Neural cell (in vitro differentiated cells): Measurements from ENCODE around the gene PPP1R27. TPM values are rescaled to one million over a fixed set of nuclear protein-coding genes. Genes with fewer than 3 reads are reported as not detected.

Experiments used
- H2AFZ ChIP-seq: fragments of 200-600, 300-800 bp; sonication (generic), shearing (Covaris generic); 2 replicates; pipeline ENCODE4 v1.6.0; 2014; ENCODE audit warnings: low read depth, mild to moderate bottlenecking, antibody characterized with exemption, low read length, moderate library complexity
- H3F3A ChIP-seq: fragments of 200-600 bp; shearing (Covaris generic); 2 replicates; pipeline ENCODE4 v1.6.1; 2016; ENCODE audit warnings: mild to moderate bottlenecking, moderate library complexity, mixed read lengths, antibody characterized with exemption, low read length; ENCODE audit not compliant: insufficient read depth, poor library complexity, severe bottlenecking
- H3K27ac ChIP-seq: fragments of 200-600, 300-800 bp; sonication (generic), shearing (Covaris generic); 2 replicates; pipeline ENCODE4 v1.5.1; 2014; ENCODE audit warnings: mild to moderate bottlenecking, low read length, moderate library complexity
- H3K27me3 ChIP-seq: fragments of 300-800, 200-600 bp; sonication (generic), shearing (Covaris generic); 2 replicates; pipeline ENCODE4 v1.6.0; 2014; ENCODE audit warnings: mild to moderate bottlenecking, low read depth, low read length, moderate library complexity; ENCODE audit not compliant: insufficient read depth
- H3K36me3 ChIP-seq: fragments of 300-800, 200-600 bp; sonication (generic), shearing (Covaris generic); 2 replicates; pipeline ENCODE4 v1.5.1; 2014; ENCODE audit warnings: mild to moderate bottlenecking, antibody characterized with exemption, low read length, moderate library complexity; ENCODE audit not compliant: insufficient read depth
- H3K4me2 ChIP-seq: fragments of 300-800, 200-600 bp; sonication (generic), shearing (Covaris generic); 2 replicates; pipeline ENCODE4 v1.6.0; 2014; ENCODE audit warnings: mild to moderate bottlenecking, low read length
- H3K4me3 ChIP-seq: fragments of 300-800, 200-600 bp; sonication (generic), shearing (Covaris generic); 2 replicates; pipeline ENCODE4 v1.5.1; 2014; ENCODE audit warnings: mild to moderate bottlenecking, low read length, moderate library complexity
- H3K79me2 ChIP-seq: fragments of 200-600 bp; shearing (Covaris generic); replicated peaks from 2 replicates; pipeline ENCODE4 v1.6.0; 2014; ENCODE audit warnings: mild to moderate bottlenecking, low read length, moderate library complexity; ENCODE audit not compliant: insufficient read depth
- H3K9ac ChIP-seq: fragments of 300-800, 200-600 bp; sonication (generic), shearing (Covaris generic); 2 replicates; pipeline ENCODE4 v1.6.1; 2016; ENCODE audit warnings: mild to moderate bottlenecking, low read length, mixed read lengths
- H3K9me2 ChIP-seq: fragments of 200-600 bp; shearing (Covaris generic); 2 replicates; pipeline ENCODE4 v1.6.1; 2016; ENCODE audit warnings: mild to moderate bottlenecking, low read length, mixed read lengths; ENCODE audit not compliant: insufficient read depth
- H3K9me3 ChIP-seq: fragments of 200-600, 300-800 bp; sonication (generic), shearing (Covaris generic); 2 replicates; pipeline ENCODE4 v1.6.1; 2016; ENCODE audit warnings: mild to moderate bottlenecking, mixed run types, low read length, moderate library complexity, mixed read lengths
- H4K20me1 ChIP-seq: fragments of 200-600 bp; shearing (Covaris generic); 2 replicates; pipeline ENCODE4 v1.6.1; 2016; ENCODE audit warnings: mild to moderate bottlenecking, mixed run types; ENCODE audit not compliant: insufficient read depth
- CTCF ChIP-seq: fragments of 450-650 bp; IDR thresholded peaks from 2 replicates; pipeline ENCODE4 v1.5.1; 2014; ENCODE audit warnings: antibody characterized with exemption, mild to moderate bottlenecking, moderate library complexity; ENCODE audit not compliant: poor library complexity, severe bottlenecking
- EP300 ChIP-seq: fragments of 450-650 bp; conservative IDR thresholded peaks from 2 replicates; pipeline ENCODE4 v1.6.1; 2014; ENCODE audit warnings: antibody characterized with exemption, mild to moderate bottlenecking, moderate library complexity; ENCODE audit not compliant: poor library complexity, severe bottlenecking
- EZH2 ChIP-seq: fragments of 200-600, 300-800 bp; shearing (Covaris generic), sonication (generic); IDR thresholded peaks from 2 replicates; pipeline ENCODE4 v1.6.1; 2014; ENCODE audit warnings: antibody characterized with exemption, low read length, borderline replicate concordance, mild to moderate bottlenecking; ENCODE audit not compliant: insufficient read depth, poor library complexity, severe bottlenecking
- MXI1 ChIP-seq: fragments of 450-650 bp; conservative IDR thresholded peaks from 2 replicates; pipeline ENCODE4 v1.6.1; 2014; ENCODE audit warnings: antibody characterized with exemption, mild to moderate bottlenecking; ENCODE audit not compliant: poor library complexity, severe bottlenecking
- POLR2AphosphoS5 ChIP-seq: IDR thresholded peaks from 2 replicates; pipeline ENCODE4 v1.6.1; 2012
- RAD21 ChIP-seq: fragments of 450-650 bp; conservative IDR thresholded peaks from 2 replicates; pipeline ENCODE4 v1.6.1; 2014; ENCODE audit warnings: antibody characterized with exemption, mild to moderate bottlenecking, moderate library complexity
- REST ChIP-seq: IDR thresholded peaks from 2 replicates; pipeline ENCODE4 v1.6.1; 2012; ENCODE audit warnings: borderline replicate concordance
- SMC3 ChIP-seq: fragments of 450-650 bp; conservative IDR thresholded peaks from 2 replicates; pipeline ENCODE4 v1.6.1; 2014; ENCODE audit warnings: antibody characterized with exemption, mild to moderate bottlenecking, moderate library complexity; ENCODE audit not compliant: poor library complexity
- TAF1 ChIP-seq: IDR thresholded peaks from 2 replicates; pipeline ENCODE4 v1.6.1; 2012; ENCODE audit warnings: low read depth
- polyA plus RNA-seq: library from polyadenylated mRNA; depleted of rRNA; stranded (reverse); fragments of >200 nt; gene quantifications from 2 replicates; pipeline ENCODE4 v1.2.3, GENCODE V29; 2014

The PPP1R27 gene
- polyA plus RNA-seq, 1 donor from 2014 or later, result not detected

- Histone ChIP-seq H3K4me3 (no peak overlapping the region), H2AFZ (no peak overlapping the region), H3F3A (no peaks in the 10 kb centered on the region), H3K36me3 (no peaks in the 10 kb centered on the region), H3K9me3 (no peaks in the 10 kb centered on the region), H3K27me3 (no peaks in the 10 kb centered on the region), H3K9me2 (no peaks in the 10 kb centered on the region), H3K4me2 (no peak overlapping the region), H3K27ac (no peak overlapping the region), H3K9ac (no peak overlapping the region), H4K20me1 (peaks cover 3% of the 10 kb centered on the region), H3K79me2 (no peaks in the 10 kb centered on the region)
- TF ChIP-seq POLR2AphosphoS5 (no peak), REST (no peak), TAF1 (no peak), EP300 (no peak), SMC3 (no peak)
These were observed 11.6 kb downstream of the PPP1R27 start for GRCh38 chr17:81822996-81823819.

GRCh38 chr17:81822312-81822637, 12.6 kb downstream of the PPP1R27 start:
- H3K79me2 ChIP-seq, result no peaks in the 10 kb centered on the region
- H3K9ac ChIP-seq, result no peak overlapping the region
- H3K9me2 ChIP-seq, result no peaks in the 10 kb centered on the region
- H3K36me3 ChIP-seq, result no peaks in the 10 kb centered on the region
- no peaks in the 10 kb centered on the region for H3K27me3 ChIP-seq
- H3K4me3 ChIP-seq, result no peak overlapping the region
- H3K9me3 ChIP-seq, result no peaks in the 10 kb centered on the region
- no peak overlapping the region for H2AFZ ChIP-seq
- H4K20me1 ChIP-seq, result peaks cover 3% of the 10 kb centered on the region
- no peak overlapping the region for H3K4me2 ChIP-seq
- TF ChIP-seq SMC3 (no peak), EZH2 (no peak), TAF1 (no peak), RAD21 (no peak), CTCF (no peak), POLR2AphosphoS5 (no peak), MXI1 (no peak), REST (no peak), EP300 (no peak)
- no peak overlapping the region for H3K27ac ChIP-seq
- no peaks in the 10 kb centered on the region for H3F3A ChIP-seq
